ENCODE data around the gene NOTO. TPM values are rescaled to one million over a fixed set of nuclear protein-coding genes. Genes with fewer than 3 reads are reported as not detected.
"Not testable (repeated sequence)": the region's sequence is repeated elsewhere in the genome, so short reads cannot be mapped to it uniquely, and the experiment has no call there.

Gene NOTO
- total RNA-seq, 1 donor from 2014 or later: not detected

DNA sequence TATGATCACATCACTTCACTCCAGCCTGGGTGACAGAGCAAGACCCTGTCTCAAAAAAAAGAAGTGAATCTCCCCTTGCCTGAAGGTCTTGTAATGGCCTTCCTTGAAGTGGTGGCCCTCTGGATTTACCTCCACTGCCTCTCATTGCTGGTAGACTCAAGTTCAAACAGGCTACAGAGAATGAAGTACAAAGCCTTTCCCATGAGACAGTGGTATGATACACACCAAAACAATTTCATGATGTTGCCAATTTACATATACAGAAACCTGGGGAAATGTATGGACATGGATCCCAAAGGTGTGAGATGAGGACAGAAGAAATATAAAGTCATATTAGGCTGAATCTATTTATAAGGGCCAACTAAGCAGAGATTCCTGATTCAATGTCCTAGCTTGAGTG is 4.8 kb upstream of the NOTO start:
- Mint-ChIP-seq H3K4me1 (ENCODE audit: low read depth) (peaks cover 5% of the 10 kb centered on the region), H3K27me3 (peaks cover 20% of the 10 kb centered on the region), H3K9me3 (ENCODE audit: low read depth) (no peaks in the 10 kb centered on the region), H3K4me3 (ENCODE audit: low read depth) (no peak overlapping the region), H3K27ac (no peak overlapping the region), H3K36me3 (ENCODE audit: insufficient read depth) (no peaks in the 10 kb centered on the region)
- DNase-seq (ENCODE audit: low spot score, unreplicated experiment): no peak
- TF ChIP-seq, protein P1, sequence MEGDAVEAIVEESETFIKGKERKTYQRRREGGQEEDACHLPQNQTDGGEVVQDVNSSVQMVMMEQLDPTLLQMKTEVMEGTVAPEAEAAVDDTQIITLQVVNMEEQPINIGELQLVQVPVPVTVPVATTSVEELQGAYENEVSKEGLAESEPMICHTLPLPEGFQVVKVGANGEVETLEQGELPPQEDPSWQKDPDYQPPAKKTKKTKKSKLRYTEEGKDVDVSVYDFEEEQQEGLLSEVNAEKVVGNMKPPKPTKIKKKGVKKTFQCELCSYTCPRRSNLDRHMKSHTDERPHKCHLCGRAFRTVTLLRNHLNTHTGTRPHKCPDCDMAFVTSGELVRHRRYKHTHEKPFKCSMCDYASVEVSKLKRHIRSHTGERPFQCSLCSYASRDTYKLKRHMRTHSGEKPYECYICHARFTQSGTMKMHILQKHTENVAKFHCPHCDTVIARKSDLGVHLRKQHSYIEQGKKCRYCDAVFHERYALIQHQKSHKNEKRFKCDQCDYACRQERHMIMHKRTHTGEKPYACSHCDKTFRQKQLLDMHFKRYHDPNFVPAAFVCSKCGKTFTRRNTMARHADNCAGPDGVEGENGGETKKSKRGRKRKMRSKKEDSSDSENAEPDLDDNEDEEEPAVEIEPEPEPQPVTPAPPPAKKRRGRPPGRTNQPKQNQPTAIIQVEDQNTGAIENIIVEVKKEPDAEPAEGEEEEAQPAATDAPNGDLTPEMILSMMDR (IDR thresholded peaks at IDR 0.05; ENCODE audit: unreplicated experiment): no peak

DNA sequence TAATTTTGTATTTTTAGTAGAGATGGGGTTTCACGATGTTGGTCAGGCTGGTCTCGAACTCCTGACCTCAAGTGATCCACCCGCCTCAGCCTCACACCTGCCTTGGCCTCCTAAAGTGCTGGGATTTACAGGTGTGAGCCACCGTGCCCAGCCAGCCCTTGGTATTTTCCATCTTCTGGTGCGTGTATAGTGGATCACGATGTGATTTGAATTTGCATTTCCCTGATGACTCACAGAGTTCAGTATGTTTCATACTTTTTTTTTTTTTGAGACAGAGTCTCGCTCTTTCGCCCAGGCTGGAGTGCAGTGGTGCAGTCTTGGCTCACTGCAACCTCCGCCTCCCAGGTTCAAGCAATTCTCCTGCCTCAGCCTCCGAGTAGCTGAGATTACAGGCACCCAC is 2.1 kb upstream of the NOTO start:
- not testable (repeated sequence) for H3K9me3 Mint-ChIP-seq (ENCODE audit: low read depth); DNase-seq (ENCODE audit: low spot score, unreplicated experiment); H3K4me3 Mint-ChIP-seq (ENCODE audit: low read depth); H3K4me1 Mint-ChIP-seq (ENCODE audit: low read depth); H3K27ac Mint-ChIP-seq; H3K36me3 Mint-ChIP-seq (ENCODE audit: insufficient read depth)
- peaks cover 37% of the 10 kb centered on the region for H3K27me3 Mint-ChIP-seq

DNA sequence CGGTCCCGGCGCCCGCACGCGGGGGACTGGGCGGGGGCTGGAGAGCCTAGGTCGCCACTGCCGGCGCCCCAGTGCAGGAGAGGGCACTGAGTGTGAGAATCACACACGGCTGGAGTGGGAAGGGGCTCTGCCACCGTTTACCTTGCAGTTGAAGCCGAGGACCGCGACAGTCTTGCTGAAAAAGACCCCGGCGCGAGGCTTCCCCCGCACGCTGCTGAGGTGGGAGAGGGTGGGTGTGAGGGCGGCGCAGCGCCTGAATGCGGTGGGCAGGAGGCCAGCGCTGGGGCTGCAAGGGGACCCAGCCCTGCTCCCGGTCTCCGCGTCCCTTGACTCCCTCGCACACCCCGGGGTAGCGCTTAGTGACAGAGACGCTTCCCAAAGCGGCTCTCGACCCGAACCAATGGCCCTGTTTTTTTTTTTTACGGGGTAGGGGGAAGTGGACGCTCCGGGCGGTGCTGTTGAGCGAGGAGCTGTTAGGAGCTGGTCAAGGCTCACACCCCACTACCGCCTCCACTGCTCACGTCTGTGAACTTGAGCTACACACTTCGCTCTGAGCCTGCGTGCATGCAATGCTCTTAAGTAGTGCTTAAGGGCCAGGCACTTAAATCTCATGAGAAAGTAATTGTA is 794 bp downstream of the NOTO start:
- TF ChIP-seq, protein P1 (IDR thresholded peaks at IDR 0.05; ENCODE audit: unreplicated experiment): no peak
- Mint-ChIP-seq H3K4me1 (ENCODE audit: low read depth) (peaks cover 5% of the 10 kb centered on the region), H3K9me3 (ENCODE audit: low read depth) (no peaks in the 10 kb centered on the region), H3K27ac (no peak overlapping the region), H3K4me3 (ENCODE audit: low read depth) (no peak overlapping the region), H3K36me3 (ENCODE audit: insufficient read depth) (no peaks in the 10 kb centered on the region), H3K27me3 (peaks cover 41% of the 10 kb centered on the region)
- no peak for DNase-seq (ENCODE audit: low spot score, unreplicated experiment)

DNA sequence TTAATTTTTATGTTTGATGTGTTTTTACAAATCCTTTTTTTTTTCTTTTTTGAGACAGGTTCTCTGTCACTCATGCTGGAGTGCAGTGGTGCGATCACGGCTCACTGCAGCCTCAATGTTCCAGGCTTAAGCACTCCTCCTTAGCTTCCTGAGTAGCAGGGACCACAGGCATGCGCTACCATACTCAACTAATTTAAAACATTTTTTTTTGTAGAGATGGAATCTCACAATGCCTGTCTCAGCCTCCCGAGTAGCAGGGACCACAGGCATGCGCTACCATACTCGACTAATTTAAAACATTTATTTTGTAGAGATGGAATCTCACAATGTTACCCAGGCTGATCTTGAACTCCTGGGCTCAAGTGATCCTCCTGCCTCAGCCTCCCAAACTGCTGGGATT is 3.2 kb downstream of the NOTO start:
- Mint-ChIP-seq H3K27ac (no peak overlapping the region), H3K4me3 (ENCODE audit: low read depth) (no peak overlapping the region), H3K9me3 (ENCODE audit: low read depth) (no peaks in the 10 kb centered on the region), H3K36me3 (ENCODE audit: insufficient read depth) (no peaks in the 10 kb centered on the region), H3K27me3 (peaks cover 56% of the 10 kb centered on the region), H3K4me1 (ENCODE audit: low read depth) (peaks cover 1% of the 10 kb centered on the region)
- TF ChIP-seq, protein P1 (IDR thresholded peaks at IDR 0.05; ENCODE audit: unreplicated experiment): no peak
- no peak for DNase-seq (ENCODE audit: low spot score, unreplicated experiment)

DNA sequence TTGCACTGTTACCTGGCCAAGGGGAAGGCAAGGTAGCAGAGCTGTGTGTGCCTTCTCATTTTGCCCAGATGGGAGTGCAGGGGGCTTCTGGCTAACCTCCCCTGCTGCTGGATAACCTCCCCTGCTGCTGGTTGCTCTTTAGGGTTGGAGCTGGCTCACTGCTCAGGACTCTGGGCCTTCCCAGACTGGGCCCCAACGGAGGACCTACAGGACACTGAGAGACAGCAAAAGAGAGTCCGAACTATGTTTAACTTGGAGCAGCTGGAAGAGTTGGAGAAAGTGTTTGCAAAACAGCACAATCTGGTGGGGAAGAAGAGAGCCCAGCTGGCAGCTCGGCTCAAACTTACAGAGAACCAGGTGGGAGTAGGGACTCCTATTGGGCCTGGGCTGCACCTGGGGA is 5.9 kb downstream of the NOTO start:
- H3K27ac Mint-ChIP-seq: no peak overlapping the region
- peaks cover 44% of the 10 kb centered on the region for H3K27me3 Mint-ChIP-seq
- peaks cover 1% of the 10 kb centered on the region for H3K4me1 Mint-ChIP-seq (ENCODE audit: low read depth)
- no peak overlapping the region for H3K4me3 Mint-ChIP-seq (ENCODE audit: low read depth)
- TF ChIP-seq, protein P1 (IDR thresholded peaks at IDR 0.05; ENCODE audit: unreplicated experiment): no peak
- no peaks in the 10 kb centered on the region for H3K9me3 Mint-ChIP-seq (ENCODE audit: low read depth)
- no peak for DNase-seq (ENCODE audit: low spot score, unreplicated experiment)
- H3K36me3 Mint-ChIP-seq (ENCODE audit: insufficient read depth): no peaks in the 10 kb centered on the region

DNA sequence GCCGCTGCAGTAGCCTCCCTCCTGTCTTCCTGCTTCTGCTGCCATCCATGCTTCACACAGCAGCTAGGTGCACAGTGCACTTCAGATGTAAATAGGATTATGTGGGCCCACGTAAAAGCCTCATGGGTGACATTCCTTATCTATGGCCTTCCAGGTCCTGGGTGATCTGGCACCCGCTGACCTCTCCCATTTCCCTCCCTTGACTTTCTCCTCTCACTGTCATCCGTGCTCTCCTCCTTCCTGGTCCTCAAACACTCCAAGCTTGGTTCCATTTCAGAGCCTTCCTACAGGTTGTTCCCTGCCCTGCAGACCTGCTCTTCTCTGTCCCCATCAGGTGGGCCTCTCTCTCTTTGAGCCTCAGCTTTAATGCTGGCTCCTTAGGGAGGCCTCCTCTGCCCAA is 7.6 kb downstream of the NOTO start:
- Mint-ChIP-seq H3K27me3 (peaks cover 31% of the 10 kb centered on the region), H3K36me3 (ENCODE audit: insufficient read depth) (no peaks in the 10 kb centered on the region), H3K4me3 (ENCODE audit: low read depth) (no peak overlapping the region), H3K9me3 (ENCODE audit: low read depth) (no peaks in the 10 kb centered on the region), H3K27ac (no peak overlapping the region), H3K4me1 (ENCODE audit: low read depth) (peaks cover 14% of the 10 kb centered on the region)
- no peak for DNase-seq (ENCODE audit: low spot score, unreplicated experiment)
- TF ChIP-seq, protein P1 (IDR thresholded peaks at IDR 0.05; ENCODE audit: unreplicated experiment): no peak
